Upper lobe of left lung (tissue), 6 donors: ENCODE measurements around the gene GSTM4. TPM values are rescaled to one million over a fixed set of nuclear protein-coding genes. Genes with fewer than 3 reads are reported as not detected.
A peak's percentile ranks its signal among the peaks of the same experiment; 100 is the strongest.

Experiments
- ATAC-seq, 2 donors: fragments of 200-7000 bp; cut with Tn5 transposase; one replicate each; pipeline ENCODE4 v1.9.1; 2022; ENCODE audit warnings: mild to moderate bottlenecking in 2 of 2, moderate library complexity in 2 of 2; ENCODE audit not compliant: low FRiP score in 2 of 2
- DNase-seq, 2 donors: peaks; one replicate each; pipeline ENCODE4 v3.0.0-alpha.2; 2019 to 2020
- H3K27ac ChIP-seq, 4 donors: fragments of 200-600 bp; sonication (generic); one replicate each; pipeline ENCODE4 v1.5.1; 2016 to 2019
- H3K27me3 ChIP-seq, 4 donors: fragments of 200-600 bp; sonication (generic); one replicate each; pipeline ENCODE4 v1.5.1; 2017 to 2019
- H3K36me3 ChIP-seq, 4 donors: fragments of 200-600 bp; sonication (generic); one replicate each; pipeline ENCODE4 v1.5.1; 2016 to 2019
- H3K4me1 ChIP-seq, 4 donors: fragments of 200-600 bp; sonication (generic); one replicate each; pipeline ENCODE4 v1.5.1; 2018 to 2019
- H3K4me3 ChIP-seq, 4 donors: fragments of 200-600 bp; sonication (generic); one replicate each; pipeline ENCODE4 v1.5.1; 2017 to 2019; ENCODE audit warnings: mild to moderate bottlenecking in 2 of 4, moderate library complexity in 1 of 4
- H3K9me3 ChIP-seq, 4 donors: fragments of 200-600 bp; sonication (generic); one replicate each; pipeline ENCODE4 v1.5.1; 2018 to 2019
- CTCF ChIP-seq, 6 experiments: fragments of 450-650 bp in 4 of 6; fragments of 200-600 bp in 2 of 6; sonication (generic) in 2 of 6; IDR thresholded peaks; one replicate each; pipeline ENCODE4 v1.5.1; 2016 to 2019; ENCODE audit warnings: antibody characterized with exemption in 6 of 6
- EP300 ChIP-seq, 4 donors: sonication (generic); formaldehyde crosslinking; IDR thresholded peaks; one replicate each; pipeline ENCODE4 v1.5.1; 2017; ENCODE audit warnings: antibody characterized with exemption in 4 of 4, control low read depth in 2 of 4
- POLR2A ChIP-seq, 4 donors: fragments of 450-650 bp; IDR thresholded peaks; one replicate each; pipeline ENCODE4 v1.5.1; 2016 to 2017; ENCODE audit warnings: antibody characterized with exemption in 4 of 4, mild to moderate bottlenecking in 2 of 4
- POLR2AphosphoS5 ChIP-seq, 2 donors: sonication (generic); formaldehyde crosslinking; IDR thresholded peaks; one replicate each; pipeline ENCODE4 v1.5.1; 2017; ENCODE audit warnings: antibody characterized with exemption in 2 of 2
- WGBS, 2 donors: methylation state at CpG; one replicate each; pipeline ENCODE4 v1.1.5; 2017 to 2018; 5-methylcytosine and 5-hydroxymethylcytosine counted together
- total RNA-seq, 6 donors: library from RNA; depleted of rRNA in 4 of 6; stranded (reverse); fragments of >200 nt in 4 of 6; gene quantifications; one replicate each; pipeline versions ENCODE4 v1.1.0 to v1.2.1, GENCODE V29; 2016 to 2021
- donor health status: DM: no; HTN: no; CAD: no; lungs with moderate emphysema.
- donor health status: DM: no; HTN: yes; CAD: no; lungs with severe emphysema.

GSTM4 gene
- 10 to 100 TPM; 10.7 to 28.3 (median 15.9) TPM for total RNA-seq

GRCh38 chr1:109655615-109656519 lies at the start of gene GSTM4:
Gene GSTM4 (plus strand): TSS chr1:109656099. CDS start chr1:109656390, 291 bp downstream.
- 3 to 6% methylated on average over 6 to 38 of the region's 54 CpGs for WGBS, 2 donors

GRCh38 chr1:109609881-109610280 lies 46.0 kb upstream of the GSTM4 start:
- ATAC-seq (no peak), DNase-seq (no peak)
- Histone ChIP-seq H3K4me1 (peaks cover 0 to 10% (median 2%) of the 10 kb centered on the region in 4 donors), H3K27ac (no peak overlapping the region), H3K4me3 (no peak overlapping the region), H3K9me3 (no peaks in the 10 kb centered on the region), H3K36me3 (no peaks in the 10 kb centered on the region), H3K27me3 (no peaks in the 10 kb centered on the region)
- WGBS, 2 donors, result 96 to 98% methylated on average over 3 of the region's 3 CpGs
- no peak for TF ChIP-seq POLR2A (IDR thresholded peaks at IDR 0.05)
- no peak for TF ChIP-seq CTCF (IDR thresholded peaks at IDR 0.05)
- no peak for TF ChIP-seq EP300 (IDR thresholded peaks at IDR 0.05)
- TF ChIP-seq POLR2AphosphoS5 (IDR thresholded peaks at IDR 0.05), result no peak

More at GRCh38 chr1:109655615-109656519, at the start of gene GSTM4:
- peak; percentile 60 to 63 for TF ChIP-seq POLR2AphosphoS5 (IDR thresholded peaks at IDR 0.05)
- peak in 3 of 4 donors; percentile 18 to 54 (median 24) for TF ChIP-seq POLR2A (IDR thresholded peaks at IDR 0.05)
- TF ChIP-seq CTCF (IDR thresholded peaks at IDR 0.05), result peak in 3 of 6 experiments; percentile 7 to 32 (median 17)
- TF ChIP-seq EP300 (IDR thresholded peaks at IDR 0.05), result no peak
- Histone ChIP-seq H3K9me3 (no peaks in the 10 kb centered on the region), H3K4me3 (peak within 1 kb of the TSS; percentile 61 to 83 (median 72)), H3K27ac (peak within 1 kb of the TSS; percentile 63 to 88 (median 82)), H3K36me3 (peaks cover 0 to 13% (median 0%) of the 10 kb centered on the region in 4 donors), H3K27me3 (no peaks in the 10 kb centered on the region), H3K4me1 (peaks cover 6 to 15% (median 12%) of the 10 kb centered on the region in 4 donors)
- ATAC-seq, result peak; percentile 95 to 97
- peak; percentile 86 to 97 for DNase-seq

- Histone ChIP-seq H3K27ac (no peak overlapping the region), H3K27me3 (no peaks in the 10 kb centered on the region), H3K4me1 (peaks cover 0 to 13% (median 7%) of the 10 kb centered on the region in 4 donors), H3K4me3 (no peak overlapping the region), H3K36me3 (no peaks in the 10 kb centered on the region), H3K9me3 (no peaks in the 10 kb centered on the region)
- ATAC-seq, result no peak
- TF ChIP-seq POLR2A (IDR thresholded peaks at IDR 0.05) (no peak), POLR2AphosphoS5 (IDR thresholded peaks at IDR 0.05) (no peak), EP300 (IDR thresholded peaks at IDR 0.05) (no peak), CTCF (IDR thresholded peaks at IDR 0.05) (no peak)
- WGBS, 2 donors, result 67 to 72% methylated on average over 3 of the region's 3 CpGs
- no peak for DNase-seq
Observed at GRCh38 chr1:109610609-109611307, 45.1 kb upstream of the GSTM4 start.

GRCh38 chr1:109611308-109611990 lies 44.5 kb upstream of the GSTM4 start:
- H3K9me3 ChIP-seq, result no peaks in the 10 kb centered on the region
- WGBS, 2 donors, result 92 to 95% methylated on average over 13 of the region's 13 CpGs
- DNase-seq (no peak), ATAC-seq (no peak)
- TF ChIP-seq CTCF (IDR thresholded peaks at IDR 0.05) (no peak), POLR2AphosphoS5 (IDR thresholded peaks at IDR 0.05) (no peak), EP300 (IDR thresholded peaks at IDR 0.05) (no peak), POLR2A (IDR thresholded peaks at IDR 0.05) (no peak)
- H3K4me1 ChIP-seq, result peaks cover 2 to 14% (median 12%) of the 10 kb centered on the region in 4 donors
- H3K27me3 ChIP-seq, result no peaks in the 10 kb centered on the region
- no peak overlapping the region for H3K4me3 ChIP-seq
- H3K36me3 ChIP-seq, result no peaks in the 10 kb centered on the region
- H3K27ac ChIP-seq, result no peak overlapping the region
